HPDE6-E6E7 (cell line): Measurements from ENCODE around the gene HECTD2.
A peak's percentile ranks its signal among the peaks of the same experiment; 100 is the strongest.
"Not testable (repeated sequence)": the region's sequence is repeated elsewhere in the genome, so short reads cannot be mapped to it uniquely, and the experiment has no call there.

ENCODE experiments used
- DNase-seq: peaks from one replicate; pipeline ENCODE4 v3.0.0; 2011; ENCODE audit warnings: missing footprints; ENCODE audit errors: extremely low spot score

The HECTD2 gene

DNA sequence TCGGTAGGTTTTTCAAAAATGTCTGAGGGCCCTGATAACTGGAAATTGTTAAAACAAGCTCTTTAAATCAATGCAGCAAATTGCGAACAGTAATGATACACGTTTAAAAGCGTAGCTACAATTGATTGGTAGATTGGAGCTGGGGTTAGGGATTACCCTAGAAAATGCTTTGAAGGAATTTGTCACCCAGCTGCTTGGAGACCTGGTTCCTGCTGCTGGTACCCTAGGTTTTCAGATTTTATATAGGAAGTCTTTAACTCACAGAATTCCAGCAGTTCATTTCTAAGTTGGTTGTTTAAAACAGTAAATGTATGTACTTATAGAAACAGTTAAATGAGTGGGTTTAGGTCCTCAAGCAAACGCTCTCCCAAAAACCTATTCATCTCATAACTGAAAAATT, 1.5 kb downstream of the HECTD2 start:
- no peak for DNase-seq

GRCh38 chr10:91412354-91413087, 2.4 kb downstream of the HECTD2 start:
- DNase-seq, result no peak

- DNase-seq, result no peak
Observed at GRCh38 chr10:91415816-91416215, 5.7 kb downstream of the HECTD2 start.

DNA sequence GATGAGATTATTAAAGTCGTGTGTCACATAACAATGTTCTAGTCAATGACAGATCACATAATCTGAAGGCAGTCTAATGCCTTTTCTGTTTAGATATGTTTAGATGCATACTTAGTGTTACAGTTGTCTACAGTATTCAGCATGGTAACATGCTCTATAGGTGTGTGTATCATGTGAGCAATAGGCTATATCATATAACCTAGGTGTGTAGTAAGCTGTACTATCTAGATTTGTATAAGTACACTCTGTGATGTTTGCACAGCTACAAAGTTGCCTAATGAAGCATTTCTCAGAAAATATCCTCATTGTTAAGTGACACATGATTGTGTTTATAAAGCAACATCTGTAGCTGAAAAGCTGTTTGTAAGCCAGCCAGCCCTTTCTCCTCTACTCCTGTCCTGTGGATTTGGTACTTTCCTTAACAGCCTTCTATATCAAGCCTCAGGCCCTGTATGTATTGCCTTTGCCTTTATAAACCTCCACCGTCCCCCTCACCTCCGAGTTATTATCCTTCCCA, 6.3 kb downstream of the HECTD2 start:
- no peak for DNase-seq

DNA sequence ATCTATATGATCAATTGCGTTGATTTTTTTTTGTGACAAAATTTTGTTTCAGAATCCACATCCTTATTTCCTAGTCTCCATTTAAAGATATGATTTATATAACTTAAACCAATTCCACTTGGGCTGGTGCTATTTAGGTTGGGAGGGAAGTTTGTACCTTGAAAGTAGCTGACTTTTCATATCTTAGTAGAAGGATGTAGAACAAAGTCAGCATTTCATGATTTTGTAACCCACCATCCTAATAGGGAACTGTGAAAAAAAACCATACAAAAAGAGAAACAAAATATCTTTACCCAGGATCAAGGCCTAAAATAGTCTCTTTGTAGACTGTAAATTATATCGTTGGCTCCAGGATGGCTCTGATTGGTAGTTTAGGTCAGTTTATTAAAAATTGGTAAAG, 8.3 kb downstream of the HECTD2 start:
- DNase-seq, result no peak

DNA sequence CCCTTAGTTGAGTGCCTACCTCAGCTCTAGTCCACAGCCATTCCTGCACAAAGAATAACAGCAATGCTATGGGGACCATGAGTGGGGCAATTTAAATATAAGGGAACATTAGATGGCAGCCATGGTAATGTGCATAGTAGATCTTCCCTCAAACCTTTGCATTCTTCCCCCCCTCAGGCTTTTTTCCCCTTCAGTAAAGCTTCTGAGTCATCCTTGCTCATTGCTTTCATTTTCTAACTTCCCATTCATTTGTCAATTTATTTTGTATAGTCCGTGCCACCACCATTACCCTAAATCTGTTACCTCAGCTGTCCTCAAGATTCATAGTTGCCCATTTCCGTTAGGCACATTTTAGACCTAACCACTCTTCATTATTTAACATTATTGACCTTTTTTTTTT, 10.7 kb downstream of the HECTD2 start:
- DNase-seq, result peak; percentile 54

DNA sequence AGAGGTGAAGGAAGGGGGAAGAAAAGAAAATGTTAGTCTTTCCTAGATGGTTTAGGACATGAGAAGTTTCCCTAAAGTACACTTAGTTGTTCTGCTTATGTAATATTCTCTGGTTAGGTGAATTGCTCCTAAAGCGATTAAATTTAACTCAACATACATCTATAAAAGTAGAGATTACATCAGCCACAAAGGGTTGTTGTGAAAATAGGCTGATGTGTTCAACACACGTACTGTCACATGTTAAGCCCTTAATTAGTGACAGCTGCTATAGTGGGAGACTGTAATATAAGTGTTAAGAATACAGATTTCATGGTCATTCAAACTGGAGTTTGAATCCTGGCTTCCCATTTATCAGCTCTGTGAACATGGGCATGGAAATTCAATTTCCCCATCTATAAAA, 12.8 kb downstream of the HECTD2 start:
- DNase-seq, result no peak

GRCh38 chr10:91424016-91424415, 13.9 kb downstream of the HECTD2 start:
- DNase-seq, result no peak

GRCh38 chr10:91432175-91432574, 22.0 kb downstream of the HECTD2 start:
- no peak for DNase-seq

DNA sequence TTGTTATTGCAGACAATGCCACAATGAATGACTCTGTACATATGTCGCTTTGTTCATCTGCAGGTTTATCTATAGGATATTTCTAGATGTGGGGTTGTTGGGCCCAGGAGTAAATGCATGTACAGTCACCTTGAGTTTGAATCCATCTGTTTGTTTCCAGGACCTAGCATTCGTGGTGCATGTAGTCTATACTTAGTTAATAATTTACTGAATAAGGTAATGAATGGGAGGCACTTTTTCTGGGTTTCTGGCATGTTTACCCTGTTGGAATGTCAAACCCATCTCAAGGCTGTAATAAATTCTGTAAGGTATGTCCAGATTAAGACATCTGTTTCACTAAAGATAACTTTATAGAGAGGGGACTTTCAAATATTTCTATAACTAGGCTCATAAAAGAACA, 23.5 kb downstream of the HECTD2 start:
- no peak for DNase-seq

DNA sequence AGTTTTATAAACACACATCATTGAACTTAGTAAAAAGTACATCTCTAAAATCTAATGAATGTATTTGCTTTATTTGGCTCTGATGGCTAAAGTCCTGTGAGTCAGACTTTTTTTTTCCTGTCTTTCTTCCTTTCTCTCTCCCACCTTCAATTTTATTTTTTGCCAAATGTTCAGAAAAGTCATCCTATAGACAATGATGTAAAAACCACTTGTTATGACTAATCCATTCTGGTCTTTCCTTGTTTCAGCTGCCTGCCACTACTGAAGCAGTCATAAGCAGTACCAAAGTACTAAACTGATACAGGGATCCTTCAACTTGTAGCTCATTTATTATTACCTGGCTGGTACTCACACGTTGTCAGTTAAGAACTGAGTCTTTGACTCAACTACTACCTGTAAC, 23.9 kb downstream of the HECTD2 start:
- DNase-seq, result no peak

DNA sequence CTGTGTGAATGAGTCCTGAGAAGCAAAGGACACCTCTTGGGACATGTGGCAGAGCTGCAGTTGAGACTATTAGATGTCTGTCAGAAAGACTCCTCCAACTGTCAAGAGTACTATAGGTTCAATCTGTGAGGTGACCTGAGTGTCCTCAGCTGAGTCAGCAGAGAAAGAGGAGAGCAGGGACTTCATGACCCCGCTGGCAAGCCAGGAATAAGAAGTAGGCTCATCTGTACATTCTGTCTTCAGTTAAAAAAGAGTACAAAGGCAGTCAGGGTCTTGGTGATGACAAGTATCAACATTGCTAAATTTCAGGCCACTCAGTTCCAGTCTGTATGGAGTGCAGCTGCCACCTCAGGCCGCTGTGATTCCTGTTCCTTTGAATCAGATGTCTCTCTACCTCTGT, 25.1 kb downstream of the HECTD2 start:
- DNase-seq, result no peak

DNA sequence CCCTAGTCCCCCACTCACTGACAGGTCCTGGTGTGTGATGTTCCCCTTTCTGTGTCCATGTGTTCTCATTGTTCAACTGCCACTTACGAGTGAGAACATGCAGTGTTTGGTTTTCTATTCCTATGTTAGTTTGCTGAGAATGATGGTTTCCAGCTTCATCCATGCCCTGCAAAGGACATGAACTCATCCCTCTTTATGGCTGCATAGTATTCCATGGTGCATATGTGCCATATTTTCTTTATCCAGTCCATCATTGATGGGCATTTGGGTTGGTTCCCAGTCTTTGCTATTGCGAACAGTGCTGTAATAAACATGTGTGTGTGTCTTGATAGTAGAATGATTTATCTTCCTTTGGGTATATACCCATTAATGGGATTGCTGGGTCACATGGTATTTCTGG, 28.1 kb downstream of the HECTD2 start:
- DNase-seq, result not testable (repeated sequence)

DNA sequence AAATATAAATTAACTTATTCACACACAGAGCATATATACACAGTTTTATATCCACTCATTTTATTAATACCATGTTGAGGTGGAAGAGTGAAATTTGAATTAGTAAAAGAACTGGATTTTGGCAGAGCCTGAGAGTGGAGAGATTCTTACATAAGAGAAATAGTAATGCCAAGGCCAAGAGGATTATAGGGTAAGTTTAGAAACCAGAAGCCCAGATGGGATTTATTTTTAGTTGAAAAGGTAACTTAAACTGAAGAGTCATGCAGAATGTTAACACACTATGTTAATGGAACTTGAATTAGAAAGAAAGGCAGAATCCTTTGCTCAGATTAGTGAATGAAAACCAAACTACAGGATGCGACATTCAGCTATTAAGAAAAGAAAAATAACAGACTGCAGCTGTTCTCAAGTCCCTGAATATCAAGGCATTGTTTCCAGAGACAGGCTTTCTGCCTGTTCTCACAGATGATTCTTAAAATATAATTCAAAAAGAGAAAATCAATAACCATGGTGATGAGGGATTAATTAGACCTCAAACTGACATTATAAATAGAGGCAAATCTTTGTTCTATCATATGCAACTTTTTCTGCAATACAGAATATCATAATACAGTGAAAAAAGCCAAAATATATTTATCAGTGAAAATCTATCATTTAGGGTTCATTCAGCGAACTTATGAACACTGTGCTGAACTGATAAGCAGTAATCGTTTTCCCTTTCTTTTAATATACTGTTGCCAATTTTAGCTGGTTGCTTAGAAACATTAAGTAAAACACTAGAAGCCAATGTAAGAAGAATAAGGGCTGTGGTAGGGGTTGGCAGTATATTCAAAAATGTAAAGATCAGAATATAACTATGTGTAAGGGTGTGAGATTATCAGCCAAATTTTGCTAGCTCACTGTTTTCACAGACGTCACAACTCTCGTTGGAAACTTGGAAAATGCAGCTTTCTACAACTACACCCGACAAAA, 34.4 kb downstream of the HECTD2 start:
- DNase-seq, result no peak

GRCh38 chr10:91452063-91452462, 41.9 kb downstream of the HECTD2 start:
- no peak for DNase-seq

DNA sequence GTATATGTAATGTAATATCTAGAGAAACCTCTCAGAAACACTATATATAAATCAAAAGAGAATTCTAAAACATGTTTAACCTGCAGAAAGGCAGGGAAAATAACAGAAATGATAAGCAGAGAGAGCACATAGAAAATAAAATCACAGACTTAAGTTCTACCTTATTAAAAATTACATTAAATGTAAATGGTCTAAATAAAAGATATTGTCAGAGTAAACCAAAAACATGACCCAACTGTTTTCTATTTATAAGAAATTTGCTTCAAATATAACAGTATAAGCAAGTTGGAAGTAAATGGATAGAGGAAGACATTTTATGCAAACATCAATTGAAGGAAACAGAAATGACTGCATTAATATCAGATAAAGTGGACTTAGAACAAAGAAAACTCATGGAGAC, 43.4 kb downstream of the HECTD2 start:
- DNase-seq, result no peak

- not testable (repeated sequence) for DNase-seq
Observed at GRCh38 chr10:91455135-91455534, 45.0 kb downstream of the HECTD2 start.

GRCh38 chr10:91460681-91461080, 50.5 kb downstream of the HECTD2 start:
- no peak for DNase-seq

DNA sequence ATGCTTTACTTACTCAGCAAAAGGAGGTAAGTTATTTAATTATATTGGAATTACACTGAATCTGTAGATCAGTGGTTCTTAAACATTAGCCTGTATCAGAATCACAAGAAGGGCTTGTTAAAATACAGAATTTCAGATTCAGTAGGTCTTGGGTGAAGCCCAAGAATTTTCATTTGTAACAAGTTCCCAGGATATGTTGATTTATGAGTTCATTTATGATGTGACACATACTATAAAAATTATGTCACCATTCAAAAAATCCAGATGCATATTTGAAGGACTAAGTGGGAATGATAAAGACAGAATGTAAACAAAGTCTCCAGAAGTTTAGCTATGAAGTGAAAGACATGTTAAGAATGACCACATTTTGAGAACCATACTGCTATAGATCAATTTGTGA, 52.3 kb downstream of the HECTD2 start:
- no peak for DNase-seq

GRCh38 chr10:91464500-91464899, 54.4 kb downstream of the HECTD2 start:
- DNase-seq, result no peak

DNA sequence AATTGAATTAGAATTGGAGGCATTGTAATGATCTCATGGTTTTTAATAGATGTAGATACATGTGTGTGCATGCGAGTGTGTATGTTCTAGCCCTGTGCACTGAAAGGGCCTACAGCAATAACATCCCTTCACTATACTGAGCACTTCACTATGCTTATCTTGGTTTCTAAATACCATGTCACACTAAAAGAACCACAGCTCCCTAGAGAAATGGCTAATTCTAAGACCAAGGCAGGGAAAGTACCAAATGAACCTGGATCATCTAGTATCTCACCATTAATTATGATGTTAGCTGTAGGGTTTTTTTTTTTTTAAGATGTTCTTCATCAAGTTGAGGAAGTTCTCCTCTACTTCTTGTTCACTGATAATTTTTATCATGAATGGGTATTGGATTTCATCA, 55.1 kb downstream of the HECTD2 start:
- no peak for DNase-seq

GRCh38 chr10:91467114-91467513, 57.0 kb downstream of the HECTD2 start:
- DNase-seq, result no peak

- no peak for DNase-seq
Observed at GRCh38 chr10:91471602-91472001, 61.5 kb downstream of the HECTD2 start.
